ENCODE measurements around the gene GPATCH1.

DNA sequence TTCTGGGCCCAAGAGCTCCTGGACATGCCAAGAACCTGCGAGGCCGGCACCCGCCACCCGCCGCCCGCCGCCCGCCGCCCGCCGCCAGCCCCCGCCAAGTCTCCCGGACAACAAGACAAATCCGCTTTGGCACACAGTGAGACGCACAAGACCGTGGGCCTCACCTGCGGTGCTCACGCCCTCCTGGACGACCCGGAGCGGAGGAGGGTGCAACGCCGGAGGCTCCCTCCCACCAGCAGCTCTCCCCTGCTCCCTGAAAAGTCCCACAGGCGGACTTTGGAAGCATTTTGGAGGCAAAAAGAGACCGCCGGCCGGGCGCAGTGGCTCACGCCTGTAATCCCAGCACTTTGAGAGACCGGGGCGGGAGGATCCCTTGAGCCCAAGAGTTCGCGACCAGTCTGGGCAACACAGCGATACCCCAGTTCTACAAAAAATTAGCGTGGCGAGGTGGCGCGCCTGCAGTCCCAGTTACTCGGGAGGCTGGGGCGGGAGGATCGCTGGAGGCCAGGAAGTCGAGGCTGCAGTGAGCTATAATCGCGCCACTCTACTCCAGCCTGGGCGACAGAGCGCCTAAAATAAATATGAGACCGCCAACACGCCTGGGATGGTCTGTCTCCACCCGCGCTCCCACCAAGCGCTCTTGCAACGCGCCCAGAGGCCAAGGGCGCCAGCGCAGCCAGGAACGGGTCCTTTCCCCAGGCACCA lies 17.1 kb upstream of the GPATCH1 start:
- TF ChIP-seq POLR2A (IDR thresholded peaks at IDR 0.05; ENCODE audit: low read length) (no peak), GATA1 (IDR thresholded peaks at IDR 0.05; ENCODE audit: low read depth, low read length) (no peak)

Data from erythroblast (primary cell).